AG20443 (cell line): ENCODE data around the gene POLG.

ENCODE experiments used
- DNase-seq: peaks from one replicate; pipeline ENCODE4 v3.0.0; 2012; ENCODE audit warnings: low spot score, mixed read lengths

Gene POLG

GRCh38 chr15:89334510-89335297 is at the start of gene POLG:
Gene POLG, minus strand, starts transcription at chr15:89334824. Its CDS starts 1,070 bp downstream, at chr15:89333754.
- peak; percentile 98 for DNase-seq

- DNase-seq = no peak
Observed at GRCh38 chr15:89384176-89384604, 49.6 kb upstream of the POLG start.

- no peak for DNase-seq
Observed at GRCh38 chr15:89383365-89384175, 48.9 kb upstream of the POLG start.

- DNase-seq = no peak
Observed at GRCh38 chr15:89381888-89382686, 47.5 kb upstream of the POLG start.

- no peak for DNase-seq
Observed at GRCh38 chr15:89381331-89381730, 46.7 kb upstream of the POLG start.

GRCh38 chr15:89379818-89380217 is 45.2 kb upstream of the POLG start:
- no peak for DNase-seq

- no peak for DNase-seq
Observed at GRCh38 chr15:89379251-89379695, 44.6 kb upstream of the POLG start.

GRCh38 chr15:89378296-89379151 is 43.9 kb upstream of the POLG start:
- DNase-seq = peak; percentile 39

- DNase-seq = no peak
Observed at GRCh38 chr15:89377842-89378295, 43.2 kb upstream of the POLG start.

GRCh38 chr15:89377024-89377841 is 42.6 kb upstream of the POLG start:
- DNase-seq = no peak

- no peak for DNase-seq
Observed at GRCh38 chr15:89376388-89376787, 41.8 kb upstream of the POLG start.

GRCh38 chr15:89375093-89376005 is 40.7 kb upstream of the POLG start:
- no peak for DNase-seq

GRCh38 chr15:89374086-89374981 is 39.7 kb upstream of the POLG start:
- no peak for DNase-seq

GRCh38 chr15:89372069-89372935 is 37.7 kb upstream of the POLG start:
- DNase-seq = no peak

- DNase-seq = peak; percentile 66
Observed at GRCh38 chr15:89371228-89372044, 36.8 kb upstream of the POLG start.

GRCh38 chr15:89370978-89371227 is 36.3 kb upstream of the POLG start:
- DNase-seq = no peak
